ENCODE measurements around the gene DCANP1.

Gene DCANP1

DNA sequence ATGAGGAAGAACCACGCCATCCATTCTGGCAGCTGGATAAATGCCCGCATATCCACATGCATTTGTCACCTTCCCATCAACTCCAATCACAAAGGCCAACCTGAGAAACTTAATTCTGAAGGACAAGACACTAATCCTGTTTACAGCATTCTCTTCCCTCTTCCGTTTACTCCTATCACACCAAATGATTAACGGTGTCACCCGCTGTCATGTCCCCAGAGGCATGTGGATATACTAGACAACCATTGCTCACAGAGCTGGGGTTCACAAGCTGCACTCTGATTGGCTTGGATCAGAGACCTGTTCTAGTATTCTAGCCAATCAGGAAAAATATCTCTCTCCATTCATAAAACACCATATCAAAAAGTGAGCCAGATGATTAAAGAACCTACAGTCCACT, 51.7 kb downstream of the DCANP1 start:
- no peak for TF ChIP-seq CTCF (IDR thresholded peaks at IDR 0.05)
- TF ChIP-seq ZFX (IDR thresholded peaks at IDR 0.05; ENCODE audit: borderline replicate concordance) = no peak
- H3K27ac ChIP-seq = no peak overlapping the region

All from 22Rv1 (cell line).